Measurements from ENCODE around the gene EPHB1. TPM values are rescaled to one million over a fixed set of nuclear protein-coding genes. Genes with fewer than 3 reads are reported as not detected.

EPHB1 gene
- total RNA-seq, 1 donor from 2014 or later = 1.3 TPM

GRCh38 chr3:135272026-135272669 is 477.1 kb downstream of the EPHB1 start:
- H3K4me3 Mint-ChIP-seq = no peak overlapping the region
- H3K4me1 Mint-ChIP-seq = peaks cover 20% of the 10 kb centered on the region
- H3K36me3 Mint-ChIP-seq = no peaks in the 10 kb centered on the region
- no peaks in the 10 kb centered on the region for H3K9me3 Mint-ChIP-seq
- no peak for TF ChIP-seq CTCF (IDR thresholded peaks at IDR 0.05; ENCODE audit: unreplicated experiment)
- H3K27ac Mint-ChIP-seq = no peak overlapping the region
- H3K27me3 Mint-ChIP-seq (ENCODE audit: low read depth) = no peaks in the 10 kb centered on the region
- no peak for DNase-seq (ENCODE audit: low spot score in 2 of 2, unreplicated experiment in 2 of 2)

GRCh38 chr3:135292162-135292561 is 497.1 kb downstream of the EPHB1 start:
- no peak for DNase-seq (ENCODE audit: low spot score in 2 of 2, unreplicated experiment in 2 of 2)

GRCh38 chr3:135301670-135302069 is 506.6 kb downstream of the EPHB1 start:
- H3K4me1 Mint-ChIP-seq = no peaks in the 10 kb centered on the region
- no peaks in the 10 kb centered on the region for H3K36me3 Mint-ChIP-seq
- H3K27me3 Mint-ChIP-seq (ENCODE audit: low read depth) = peaks cover 3% of the 10 kb centered on the region
- TF ChIP-seq CTCF (IDR thresholded peaks at IDR 0.05; ENCODE audit: unreplicated experiment) = no peak
- no peak for DNase-seq (ENCODE audit: low spot score in 2 of 2, unreplicated experiment in 2 of 2)
- H3K9me3 Mint-ChIP-seq = peaks cover 8% of the 10 kb centered on the region
- no peak overlapping the region for H3K27ac Mint-ChIP-seq
- H3K4me3 Mint-ChIP-seq = no peak overlapping the region

More at GRCh38 chr3:135292162-135292561, 497.1 kb downstream of the EPHB1 start:
- H3K4me1 Mint-ChIP-seq = no peaks in the 10 kb centered on the region
- no peaks in the 10 kb centered on the region for H3K27me3 Mint-ChIP-seq (ENCODE audit: low read depth)
- TF ChIP-seq CTCF (IDR thresholded peaks at IDR 0.05; ENCODE audit: unreplicated experiment) = no peak
- no peak overlapping the region for H3K27ac Mint-ChIP-seq
- H3K4me3 Mint-ChIP-seq = no peak overlapping the region
- H3K36me3 Mint-ChIP-seq = peaks cover 1% of the 10 kb centered on the region
- H3K9me3 Mint-ChIP-seq = peaks cover 17% of the 10 kb centered on the region

- peaks cover 8% of the 10 kb centered on the region for H3K9me3 Mint-ChIP-seq
- H3K27me3 Mint-ChIP-seq (ENCODE audit: low read depth) = no peaks in the 10 kb centered on the region
- H3K27ac Mint-ChIP-seq = no peak overlapping the region
- H3K4me3 Mint-ChIP-seq = no peak overlapping the region
- no peaks in the 10 kb centered on the region for H3K4me1 Mint-ChIP-seq
- no peaks in the 10 kb centered on the region for H3K36me3 Mint-ChIP-seq
- no peak for DNase-seq (ENCODE audit: low spot score in 2 of 2, unreplicated experiment in 2 of 2)
- TF ChIP-seq CTCF (IDR thresholded peaks at IDR 0.05; ENCODE audit: unreplicated experiment) = no peak
Observed at GRCh38 chr3:135304378-135304777, 509.3 kb downstream of the EPHB1 start.

Other genes with a start within 250 kb of the EPHB1 start
- not detected in 3 replicates for gene KY, start 144.2 kb upstream of the EPHB1 start, total RNA-seq